GM12878 (cell line): Measurements from ENCODE around the gene CAMP. TPM values are rescaled to one million over a fixed set of nuclear protein-coding genes. Genes with fewer than 3 reads are reported as not detected.

Experiments used
- ATAC-seq: fragments of 200-7000 bp; cut with Tn5 transposase; 3 replicates; pipeline ENCODE4 v1.9.1; 2020; ENCODE audit warnings: mild to moderate bottlenecking, moderate library complexity
- BruUV-seq: library from RNA; stranded (reverse); fragments of 400-500 nt; replicated peaks from 2 replicates; lab custom pipeline; 2021; lab: Mats Ljungman, UMichigan
- CTCF ChIA-PET: fragments of 300-600 bp; sonication (Branson Sonifier 250); formaldehyde crosslinking; extraction: SDS; loops from one replicate; lab custom pipeline; 2021; ENCODE audit warnings: inconsistent platforms; lab: Yijun Ruan, JAX
- POLR2A ChIA-PET: fragments of 350-600 bp; formaldehyde crosslinking; extraction: SDS; loops from one replicate; lab custom pipeline; 2021; ENCODE audit warnings: inconsistent platforms; lab: Charles Lee
- RAD21 ChIA-PET: fragments of 300-600 bp; sonication (Branson Sonifier 250); formaldehyde crosslinking; loops from one replicate; lab custom pipeline; 2023; ENCODE audit warnings: antibody characterized with exemption; ENCODE audit not compliant: unreplicated experiment; lab: Charles Lee
- SMC1A ChIA-PET: fragments of 300-600 bp; sonication (Branson Sonifier 250); formaldehyde crosslinking; loops from one replicate; lab custom pipeline; 2023; ENCODE audit not compliant: unreplicated experiment, uncharacterized antibody; lab: Charles Lee
- DNase-seq: peaks from one replicate; pipeline ENCODE4 v3.0.0-alpha.2; 2011; ENCODE audit warnings: low read depth, low spot score
- FAIRE-seq: peaks from 3 replicates; lab custom pipeline; 2011; peaks lifted over from hg19 to GRCh38; lab: Jason Lieb, UNC
- H2AFZ ChIP-seq: 2 replicates; pipeline ENCODE4 v1.6.0; 2011; ENCODE audit warnings: low read depth, low read length, control low read depth; ENCODE audit not compliant: control insufficient read depth
- H3K27ac ChIP-seq: 2 replicates; pipeline ENCODE4 v1.5.1; 2011; ENCODE audit warnings: control low read depth; ENCODE audit not compliant: control insufficient read depth, insufficient read depth
- H3K27me3 ChIP-seq, 2 experiments: replicated peaks in 1 of 2; 2 replicates each; pipeline versions ENCODE4 v1.6.0 to v1.6.1; 2011; ENCODE audit warnings: low read length in 1 of 2; ENCODE audit not compliant: control insufficient read depth in 2 of 2, insufficient read depth in 2 of 2
- H3K36me3 ChIP-seq, 2 experiments: 2 replicates each; pipeline ENCODE4 v1.5.1; 2011; ENCODE audit warnings: low read length in 1 of 2; ENCODE audit not compliant: control insufficient read depth in 2 of 2, insufficient read depth in 2 of 2
- H3K4me1 ChIP-seq: 2 replicates; pipeline ENCODE4 v1.6.1; 2011; ENCODE audit warnings: mild to moderate bottlenecking, low read length, moderate library complexity, mixed read lengths; ENCODE audit not compliant: control insufficient read depth, insufficient read depth
- H3K4me2 ChIP-seq: 2 replicates; pipeline ENCODE4 v1.6.0; 2011; ENCODE audit warnings: control low read depth; ENCODE audit not compliant: control insufficient read depth, insufficient read depth
- H3K4me3 ChIP-seq: fragments of 200-600 bp; sonication (generic); 2 replicates; pipeline ENCODE4 v1.5.1; 2016
- H3K79me2 ChIP-seq: 2 replicates; pipeline ENCODE4 v1.6.0; 2011; ENCODE audit warnings: low read length; ENCODE audit not compliant: control insufficient read depth, insufficient read depth
- H3K9ac ChIP-seq: 2 replicates; pipeline ENCODE4 v1.8.0; 2011; ENCODE audit warnings: low read length, control low read depth, mixed read lengths; ENCODE audit not compliant: control insufficient read depth, insufficient read depth
- H3K9me3 ChIP-seq: replicated peaks from 3 replicates; pipeline ENCODE4 v1.5.1; 2011; ENCODE audit warnings: mild to moderate bottlenecking, low read length; ENCODE audit not compliant: control insufficient read depth, insufficient read depth
- H4K20me1 ChIP-seq: 2 replicates; pipeline ENCODE4 v1.6.0; 2011; ENCODE audit not compliant: control insufficient read depth, insufficient read depth
- ATF2 ChIP-seq: IDR thresholded peaks from 2 replicates; pipeline ENCODE4 v1.6.1; 2012; ENCODE audit warnings: low read length, inconsistent platforms
- ATF3 ChIP-seq: IDR thresholded peaks from 2 replicates; pipeline ENCODE4 v1.6.1; 2011; ENCODE audit warnings: low read depth, mild to moderate bottlenecking, low read length, moderate library complexity, borderline replicate concordance; ENCODE audit errors: extremely low read depth
- ATF7 ChIP-seq: fragments of 450-650 bp; IDR thresholded peaks from 2 replicates; pipeline ENCODE4 v1.6.1; 2016; ENCODE audit warnings: low read depth, mild to moderate bottlenecking
- BCL11A ChIP-seq: IDR thresholded peaks from 2 replicates; pipeline ENCODE4 v1.6.1; 2011; ENCODE audit warnings: low read depth, low read length
- CBX5 ChIP-seq: sonication (generic); IDR thresholded peaks from 2 replicates; pipeline ENCODE4 v1.6.1; 2016; ENCODE audit warnings: low read depth, moderate library complexity, mild to moderate bottlenecking, inconsistent platforms
- CEBPB ChIP-seq, 2 experiments: fragments of 150-350 bp in 1 of 2; IDR thresholded peaks; 2 replicates each; pipeline ENCODE4 v1.6.1; 2012 to 2014; ENCODE audit warnings: low read depth in 2 of 2, low read length in 2 of 2, borderline replicate concordance in 1 of 2, inconsistent platforms in 1 of 2
- CHD1 ChIP-seq: IDR thresholded peaks from 2 replicates; pipeline ENCODE4 v1.6.1; 2012; ENCODE audit warnings: low read depth, low read length, improper control_type of control experiment
- CHD2 ChIP-seq: IDR thresholded peaks from 2 replicates; pipeline ENCODE4 v1.6.1; 2011; ENCODE audit warnings: low read depth, low read length, improper control_type of control experiment, borderline replicate concordance
- CREB1 ChIP-seq: IDR thresholded peaks from 2 replicates; pipeline ENCODE4 v1.6.1; 2012; ENCODE audit warnings: low read depth, mild to moderate bottlenecking, inconsistent platforms
- E2F8 ChIP-seq: fragments of 450-650 bp; IDR thresholded peaks from 2 replicates; pipeline ENCODE4 v1.6.1; 2018; ENCODE audit warnings: mild to moderate bottlenecking, low read depth, moderate library complexity; ENCODE audit not compliant: partially characterized antibody
- EGR1 ChIP-seq, 2 experiments: IDR thresholded peaks; 1 replicate in 1 of 2; 2 replicates in 1 of 2; pipeline ENCODE4 v1.6.1; 2011 to 2012; ENCODE audit warnings: low read depth in 2 of 2, low read length in 2 of 2, borderline replicate concordance in 1 of 2, mild to moderate bottlenecking in 1 of 2, moderate library complexity in 1 of 2
- ELK1 ChIP-seq: IDR thresholded peaks from 2 replicates; pipeline ENCODE4 v1.6.1; 2012; ENCODE audit warnings: low read depth, low read length, improper control_type of control experiment
- HCFC1 ChIP-seq: fragments of 150-350 bp; IDR thresholded peaks from 2 replicates; pipeline ENCODE4 v1.6.1; 2014; ENCODE audit warnings: low read length
- IKZF1 ChIP-seq: fragments of 450-650 bp; conservative IDR thresholded peaks from 2 replicates; pipeline ENCODE4 v1.6.1; 2017; ENCODE audit warnings: antibody characterized with exemption, mild to moderate bottlenecking
- MLLT1 ChIP-seq: fragments of 450-650 bp; IDR thresholded peaks from 2 replicates; pipeline ENCODE4 v1.6.1; 2016; ENCODE audit warnings: mild to moderate bottlenecking
- MXI1 ChIP-seq: fragments of 150-350 bp; IDR thresholded peaks from 2 replicates; pipeline ENCODE4 v1.6.1; 2011; ENCODE audit warnings: low read depth, mild to moderate bottlenecking, inconsistent platforms, low read length, improper control_type of control experiment
- NR2F1 ChIP-seq: fragments of 450-650 bp; conservative IDR thresholded peaks from 2 replicates; pipeline ENCODE4 v1.6.1; 2017; ENCODE audit warnings: mild to moderate bottlenecking
- TARDBP ChIP-seq: IDR thresholded peaks from 2 replicates; pipeline ENCODE4 v1.6.1; 2016; ENCODE audit warnings: borderline replicate concordance
- YBX1 ChIP-seq: fragments of 450-650 bp; IDR thresholded peaks from 2 replicates; pipeline ENCODE4 v1.6.1; 2016; ENCODE audit warnings: antibody characterized with exemption
- ZSCAN29 ChIP-seq: fragments of 450-650 bp; IDR thresholded peaks from 2 replicates; pipeline ENCODE4 v1.6.1; 2017; ENCODE audit warnings: mild to moderate bottlenecking, moderate library complexity
- in situ Hi-C: fragments of 300-500 bp; cut with MboI; formaldehyde crosslinking; loops from 9 replicates; pipeline ENCODE4 v1.14.3; 2018; ENCODE audit warnings: mixed read lengths
- intact Hi-C: fragments of 100-400 bp; cut with micrococcal nuclease; formaldehyde crosslinking; loops from one replicate; pipeline ENCODE4 v1.14.2; 2022; ENCODE audit not compliant: unreplicated experiment
- polyA plus RNA-seq, 11 experiments: library from polyadenylated mRNA; depleted of rRNA in 4 of 11; unstranded in 6 of 11; stranded (reverse) in 5 of 11; fragments of >200 nt; fragmentation: Nextera tagmentation in 4 of 11; fragmentation: Illumina TruSeq in 1 of 11; extraction: Ambion mirVana in 4 of 11; extraction: Trizol in 1 of 11; gene quantifications; 1 replicate in 1 of 11; 2 replicates in 10 of 11; pipeline versions ENCODE4 v1.2.1 to v1.2.3, GENCODE V29; 2011 to 2016; ENCODE audit warnings: inconsistent platforms in 2 of 11, missing spikeins in 2 of 11, low read depth in 1 of 11
- total RNA-seq, 4 experiments: library from RNA; depleted of rRNA in 3 of 4; stranded (reverse); fragments of >200 nt in 3 of 4; fragmentation: Illumina TruSeq in 1 of 4; extraction: Trizol in 1 of 4; gene quantifications; 2 replicates each; pipeline versions ENCODE4 v1.2.1 to v1.2.3, GENCODE V29; 2013 to 2021

The CAMP gene
- total and polyA plus RNA-seq, 10 of the 15 experiments (the other 5 are each of a cell fraction or from before 2014, with no cell fraction given) = 0.76 to 34.3 (median 7.6) TPM

GRCh38 chr3:48199117-48199516 lies 24.2 kb upstream of the CAMP start:
- CTCF ChIA-PET = interaction anchor here (1.2 to 2.2 kb wide), 2 partner anchors 25 to 237 kb away, joined by 4 to 8 read pairs; partner anchors contain the start of gene CAMP
- TF ChIP-seq IKZF1 (no peak), CHD1 (no peak), BCL11A (no peak), ZSCAN29 (no peak), ATF2 (no peak), CHD2 (no peak), TARDBP (no peak), ATF3 (no peak), HCFC1 (no peak), MLLT1 (no peak), CEBPB (IDR thresholded peaks at IDR 0.05; ENCODE audit: borderline replicate concordance in 1 of 2, low read depth in 2 of 2, low read length in 2 of 2) (no peak), CBX5 (no peak), EGR1 (IDR thresholded peaks at IDR 0.05; ENCODE audit: borderline replicate concordance in 1 of 2, low read depth in 2 of 2, low read length in 2 of 2) (no peak), ELK1 (no peak), CREB1 (no peak), MXI1 (no peak), YBX1 (no peak), NR2F1 (no peak), E2F8 (no peak), ATF7 (no peak)
- TF ChIP-seq, all 136 proteins: peak for 0
- intact Hi-C loops = no loop called here
- H3K27me3 ChIP-seq = no peaks in the 10 kb centered on the region; a peak in 1 of 4 replicates
- FAIRE-seq (no peak), DNase-seq (no peak), ATAC-seq (no peak)
- no peak overlapping the region for H3K4me2 ChIP-seq
- no peaks in the 10 kb centered on the region for H3K4me1 ChIP-seq
- no peaks in the 10 kb centered on the region for H3K36me3 ChIP-seq
- H2AFZ ChIP-seq = no peak overlapping the region
- H3K27ac ChIP-seq = no peak overlapping the region
- H3K79me2 ChIP-seq = no peaks in the 10 kb centered on the region
- in situ Hi-C loops = no loop called here
- no peak overlapping the region for H3K4me3 ChIP-seq
- POLR2A ChIA-PET = interaction anchor here (0.7 to 1.0 kb wide), 3 partner anchors 32 to 237 kb away, joined by 3 to 7 read pairs (median 3); no protein-coding TSS in a partner anchor
- BruUV-seq = no TSS peak
- no peak overlapping the region for H3K9ac ChIP-seq
- no peaks in the 10 kb centered on the region for H3K9me3 ChIP-seq
- RAD21 ChIA-PET = no interaction called here
- SMC1A ChIA-PET = interaction anchor here (1.3 kb wide), 1 partner anchor 237 kb away, joined by 5 read pairs; no protein-coding TSS in a partner anchor
- no peaks in the 10 kb centered on the region for H4K20me1 ChIP-seq
